Measurements from ENCODE around the gene OR52M1.
"Not testable (repeated sequence)": the region's sequence is repeated elsewhere in the genome, so short reads cannot be mapped to it uniquely, and the experiment has no call there.

Gene OR52M1

DNA sequence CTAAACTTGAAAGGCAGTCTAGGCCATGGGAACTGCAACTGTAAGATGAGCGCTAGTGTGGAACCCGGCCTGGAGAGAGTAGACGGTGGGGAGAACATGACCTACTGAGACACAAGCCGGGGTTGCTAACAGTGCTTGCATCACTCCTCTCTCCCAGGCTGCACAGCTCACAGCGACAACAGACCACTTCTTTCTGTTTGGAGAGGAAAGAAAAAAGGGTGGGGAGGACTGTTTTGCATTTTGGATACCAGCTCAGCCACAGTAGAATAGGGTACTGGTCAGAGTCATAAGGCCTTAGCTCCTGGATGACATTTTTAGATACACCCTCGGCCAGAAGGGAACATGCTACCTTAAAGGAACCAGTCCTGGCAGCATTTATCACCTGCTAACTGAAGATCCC is 22.2 kb upstream of the OR52M1 start:
- Histone ChIP-seq H3K18ac (ENCODE audit: low read length) (no peak overlapping the region), H3K14ac (ENCODE audit: low read length) (no peak overlapping the region), H2AK5ac (ENCODE audit: low read length) (no peak overlapping the region), H3K9ac (ENCODE audit: low read length) (no peak overlapping the region), H3K79me2 (ENCODE audit: control insufficient read depth, insufficient read depth, low read length, poor library complexity) (no peaks in the 10 kb centered on the region), H2BK5ac (ENCODE audit: low read depth, low read length, poor library complexity) (no peak overlapping the region), H3K36me3 (ENCODE audit: control insufficient read depth in 1 of 2, insufficient read depth in 2 of 2, low read length in 2 of 2) (no peaks in the 10 kb centered on the region), H3K27me3 (ENCODE audit: insufficient read depth, low read length) (no peaks in the 10 kb centered on the region), H3K27ac (ENCODE audit: low read depth, low read length) (no peak overlapping the region), H4K8ac (ENCODE audit: low read depth, low read length) (no peak overlapping the region), H2BK12ac (ENCODE audit: low read length) (no peak overlapping the region), H3K23ac (ENCODE audit: low read length) (no peak overlapping the region), H3K4me1 (ENCODE audit: control insufficient read depth in 1 of 2, insufficient read depth in 2 of 2, low read length in 2 of 2) (no peaks in the 10 kb centered on the region), H3K4me3 (ENCODE audit: low read depth, low read length) (no peak overlapping the region), H3K79me1 (ENCODE audit: low read length) (no peaks in the 10 kb centered on the region), H2BK120ac (ENCODE audit: insufficient read depth, low read length, poor library complexity) (no peak overlapping the region), H3K4ac (ENCODE audit: low read depth, low read length) (no peak overlapping the region), H3K9me3 (ENCODE audit: insufficient read depth, low read depth, low read length) (no peaks in the 10 kb centered on the region), H4K91ac (ENCODE audit: low read depth, low read length) (no peak overlapping the region), H3K4me2 (ENCODE audit: low read length) (no peak overlapping the region), H4K12ac (ENCODE audit: low read depth, low read length) (no peak overlapping the region), H2AFZ (ENCODE audit: insufficient read depth, low read length, poor library complexity) (no peak overlapping the region)
- WGBS (ENCODE audit: extremely low coverage, insufficient coverage, insufficient read length) = no CpG with 5 or more reads among the region's 6 CpGs
- no peak for DNase-seq

DNA sequence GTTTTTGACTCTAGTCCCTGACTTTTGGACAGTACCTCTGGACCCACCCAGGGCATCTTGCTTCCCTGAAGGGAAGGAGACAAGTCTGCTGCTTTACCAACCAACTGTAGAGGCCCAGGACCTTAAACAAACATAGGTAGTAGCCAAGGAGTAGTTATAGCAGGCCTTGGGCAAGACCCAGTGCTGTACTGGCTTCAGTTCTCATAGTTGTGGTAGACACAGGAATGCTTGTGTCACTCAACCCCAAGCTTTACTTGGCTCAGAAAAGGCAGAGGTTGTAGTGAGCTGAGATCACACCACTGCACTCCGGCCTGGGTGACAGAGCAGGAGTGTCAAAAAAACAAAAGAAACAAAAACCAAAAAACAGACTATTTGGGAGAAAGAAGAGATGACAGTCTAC is 21.3 kb upstream of the OR52M1 start:
- H2AFZ ChIP-seq (ENCODE audit: insufficient read depth, low read length, poor library complexity) = no peak overlapping the region
- no peak overlapping the region for H2BK5ac ChIP-seq (ENCODE audit: low read depth, low read length, poor library complexity)
- H4K91ac ChIP-seq (ENCODE audit: low read depth, low read length) = no peak overlapping the region
- no peak overlapping the region for H4K12ac ChIP-seq (ENCODE audit: low read depth, low read length)
- no peaks in the 10 kb centered on the region for H3K79me1 ChIP-seq (ENCODE audit: low read length)
- no peak overlapping the region for H3K27ac ChIP-seq (ENCODE audit: low read depth, low read length)
- H3K9ac ChIP-seq (ENCODE audit: low read length) = no peak overlapping the region
- H2BK12ac ChIP-seq (ENCODE audit: low read length) = no peak overlapping the region
- no peaks in the 10 kb centered on the region for H3K27me3 ChIP-seq (ENCODE audit: insufficient read depth, low read length)
- no peak overlapping the region for H4K8ac ChIP-seq (ENCODE audit: low read depth, low read length)
- H3K36me3 ChIP-seq (ENCODE audit: control insufficient read depth in 1 of 2, insufficient read depth in 2 of 2, low read length in 2 of 2) = no peaks in the 10 kb centered on the region
- H3K9me3 ChIP-seq (ENCODE audit: insufficient read depth, low read depth, low read length) = no peaks in the 10 kb centered on the region
- no peak overlapping the region for H3K14ac ChIP-seq (ENCODE audit: low read length)
- no peak overlapping the region for H2BK120ac ChIP-seq (ENCODE audit: insufficient read depth, low read length, poor library complexity)
- no peak overlapping the region for H3K18ac ChIP-seq (ENCODE audit: low read length)
- WGBS (ENCODE audit: extremely low coverage, insufficient coverage, insufficient read length) = no CpG with 5 or more reads among the region's 1 CpG
- no peak overlapping the region for H3K4ac ChIP-seq (ENCODE audit: low read depth, low read length)
- H3K79me2 ChIP-seq (ENCODE audit: control insufficient read depth, insufficient read depth, low read length, poor library complexity) = no peaks in the 10 kb centered on the region
- H2AK5ac ChIP-seq (ENCODE audit: low read length) = no peak overlapping the region
- DNase-seq = no peak
- no peaks in the 10 kb centered on the region for H3K4me1 ChIP-seq (ENCODE audit: control insufficient read depth in 1 of 2, insufficient read depth in 2 of 2, low read length in 2 of 2)
- no peak overlapping the region for H3K23ac ChIP-seq (ENCODE audit: low read length)
- H3K4me2 ChIP-seq (ENCODE audit: low read length) = no peak overlapping the region
- H3K4me3 ChIP-seq (ENCODE audit: low read depth, low read length) = no peak overlapping the region

DNA sequence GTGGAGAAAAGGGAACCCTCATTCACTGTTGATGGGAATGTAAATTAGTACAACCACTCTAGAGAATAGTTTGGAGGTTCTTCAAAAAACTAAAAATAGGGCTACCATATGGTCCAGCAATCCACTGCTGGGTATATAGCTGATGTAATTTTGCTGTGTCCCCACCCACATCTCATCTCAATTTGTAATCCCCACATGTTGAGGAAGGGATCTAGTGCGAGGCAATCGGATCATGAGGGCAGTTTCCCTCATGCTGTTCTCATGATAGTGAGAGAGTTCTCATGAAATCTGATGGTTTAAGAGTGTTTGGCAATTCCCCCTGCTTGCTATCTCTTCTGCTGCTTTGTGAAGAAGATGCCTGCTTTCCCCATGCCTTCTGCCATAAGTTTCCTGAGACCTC is 17.1 kb upstream of the OR52M1 start:
- H2AK5ac ChIP-seq (ENCODE audit: low read length) = no peak overlapping the region
- no peak overlapping the region for H4K8ac ChIP-seq (ENCODE audit: low read depth, low read length)
- H3K14ac ChIP-seq (ENCODE audit: low read length) = no peak overlapping the region
- no peaks in the 10 kb centered on the region for H3K4me1 ChIP-seq (ENCODE audit: control insufficient read depth in 1 of 2, insufficient read depth in 2 of 2, low read length in 2 of 2)
- no peak overlapping the region for H3K18ac ChIP-seq (ENCODE audit: low read length)
- H3K23ac ChIP-seq (ENCODE audit: low read length) = no peak overlapping the region
- H2AFZ ChIP-seq (ENCODE audit: insufficient read depth, low read length, poor library complexity) = no peak overlapping the region
- H3K36me3 ChIP-seq (ENCODE audit: control insufficient read depth in 1 of 2, insufficient read depth in 2 of 2, low read length in 2 of 2) = no peaks in the 10 kb centered on the region
- no peak overlapping the region for H3K9ac ChIP-seq (ENCODE audit: low read length)
- no peaks in the 10 kb centered on the region for H3K9me3 ChIP-seq (ENCODE audit: insufficient read depth, low read depth, low read length)
- H3K79me2 ChIP-seq (ENCODE audit: control insufficient read depth, insufficient read depth, low read length, poor library complexity) = no peaks in the 10 kb centered on the region
- H3K79me1 ChIP-seq (ENCODE audit: low read length) = no peaks in the 10 kb centered on the region
- no peak overlapping the region for H3K4me3 ChIP-seq (ENCODE audit: low read depth, low read length)
- H3K27me3 ChIP-seq (ENCODE audit: insufficient read depth, low read length) = no peaks in the 10 kb centered on the region
- H4K12ac ChIP-seq (ENCODE audit: low read depth, low read length) = no peak overlapping the region
- no peak for DNase-seq
- H3K4ac ChIP-seq (ENCODE audit: low read depth, low read length) = no peak overlapping the region
- H3K27ac ChIP-seq (ENCODE audit: low read depth, low read length) = no peak overlapping the region
- no peak overlapping the region for H3K4me2 ChIP-seq (ENCODE audit: low read length)
- WGBS (ENCODE audit: extremely low coverage, insufficient coverage, insufficient read length) = no CpG with 5 or more reads among the region's 2 CpGs
- H2BK120ac ChIP-seq (ENCODE audit: insufficient read depth, low read length, poor library complexity) = no peak overlapping the region
- H2BK12ac ChIP-seq (ENCODE audit: low read length) = no peak overlapping the region
- H2BK5ac ChIP-seq (ENCODE audit: low read depth, low read length, poor library complexity) = no peak overlapping the region
- H4K91ac ChIP-seq (ENCODE audit: low read depth, low read length) = no peak overlapping the region

DNA sequence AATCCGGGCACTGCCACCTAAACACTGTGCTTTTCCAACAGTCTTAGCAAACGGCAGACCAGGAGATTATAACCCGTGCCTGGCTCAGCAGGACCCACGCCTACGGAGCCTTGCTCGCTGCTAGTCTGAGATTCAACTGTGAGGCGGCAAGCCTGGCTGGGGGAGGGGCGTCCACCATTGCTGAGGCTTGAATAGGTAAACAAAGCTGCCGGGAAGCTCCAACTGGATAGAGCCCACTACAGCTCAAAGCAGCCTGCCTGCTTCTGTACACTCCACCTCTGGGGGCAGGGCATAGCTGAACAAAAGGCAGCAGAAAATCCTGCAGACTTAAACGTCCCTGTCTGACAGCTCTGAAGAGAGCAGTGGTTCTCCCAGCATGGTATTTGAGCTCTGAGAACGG is 13.3 kb upstream of the OR52M1 start:
- H2AK5ac ChIP-seq (ENCODE audit: low read length); H4K8ac ChIP-seq (ENCODE audit: low read depth, low read length); H3K14ac ChIP-seq (ENCODE audit: low read length); H3K27ac ChIP-seq (ENCODE audit: low read depth, low read length); H3K79me2 ChIP-seq (ENCODE audit: control insufficient read depth, insufficient read depth, low read length, poor library complexity); H2BK120ac ChIP-seq (ENCODE audit: insufficient read depth, low read length, poor library complexity); H3K18ac ChIP-seq (ENCODE audit: low read length); H3K4me3 ChIP-seq (ENCODE audit: low read depth, low read length); H3K36me3 ChIP-seq (ENCODE audit: control insufficient read depth in 1 of 2, insufficient read depth in 2 of 2, low read length in 2 of 2); H3K79me1 ChIP-seq (ENCODE audit: low read length); H3K4me2 ChIP-seq (ENCODE audit: low read length); H3K4ac ChIP-seq (ENCODE audit: low read depth, low read length); H2AFZ ChIP-seq (ENCODE audit: insufficient read depth, low read length, poor library complexity); H3K4me1 ChIP-seq (ENCODE audit: control insufficient read depth in 1 of 2, insufficient read depth in 2 of 2, low read length in 2 of 2); H3K27me3 ChIP-seq (ENCODE audit: insufficient read depth, low read length); H2BK5ac ChIP-seq (ENCODE audit: low read depth, low read length, poor library complexity); H3K9me3 ChIP-seq (ENCODE audit: insufficient read depth, low read depth, low read length); H4K12ac ChIP-seq (ENCODE audit: low read depth, low read length); H4K91ac ChIP-seq (ENCODE audit: low read depth, low read length); DNase-seq; H2BK12ac ChIP-seq (ENCODE audit: low read length); H3K9ac ChIP-seq (ENCODE audit: low read length); H3K23ac ChIP-seq (ENCODE audit: low read length): not testable (repeated sequence)
- no CpG with 5 or more reads among the region's 11 CpGs for WGBS (ENCODE audit: extremely low coverage, insufficient coverage, insufficient read length)
